Fibroblast of lung (primary cell): ENCODE results near the gene EMX2. TPM values are rescaled to one million over a fixed set of nuclear protein-coding genes. Genes with fewer than 3 reads are reported as not detected.
A peak's percentile ranks its signal among the peaks of the same experiment; 100 is the strongest.

ENCODE experiments used
- DNase-seq, 2 donors: peaks; one replicate each; pipeline versions ENCODE4 v3.0.0 to v3.0.0-alpha.2; 2010; ENCODE audit warnings: low read depth in 2 of 2
- H2AFZ ChIP-seq: 2 replicates; pipeline ENCODE4 v1.5.1; 2012; ENCODE audit warnings: low read length, control low read depth, inconsistent platforms
- H3K27ac ChIP-seq: 2 replicates; pipeline ENCODE4 v1.5.1; 2011; ENCODE audit warnings: low read length, control low read depth; ENCODE audit not compliant: insufficient read depth
- H3K27me3 ChIP-seq: 2 replicates; pipeline ENCODE4 v1.5.1; 2011; ENCODE audit warnings: mild to moderate bottlenecking, low read length; ENCODE audit not compliant: control insufficient read depth, insufficient read depth
- H3K36me3 ChIP-seq: 2 replicates; pipeline ENCODE4 v1.5.1; 2011; ENCODE audit warnings: low read length; ENCODE audit not compliant: control insufficient read depth, insufficient read depth
- H3K4me1 ChIP-seq: 2 replicates; pipeline ENCODE4 v1.5.1; 2011; ENCODE audit warnings: low read length; ENCODE audit not compliant: control insufficient read depth, insufficient read depth; ENCODE audit errors: extremely low read depth
- H3K4me2 ChIP-seq: 2 replicates; pipeline ENCODE4 v1.5.1; 2011; ENCODE audit warnings: low read length, control low read depth; ENCODE audit not compliant: insufficient read depth; ENCODE audit errors: extremely low read depth
- H3K4me3 ChIP-seq, 4 experiments: fragments of 200-600 bp in 1 of 4; sonication (generic) in 1 of 4; replicated peaks in 1 of 4; 2 replicates each; pipeline ENCODE4 v1.5.1; 2011 to 2016; ENCODE audit warnings: low read length in 4 of 4, low read depth in 3 of 4, mild to moderate bottlenecking in 3 of 4, control low read depth in 2 of 4, inconsistent platforms in 1 of 4, mixed read lengths in 1 of 4; ENCODE audit not compliant: insufficient read depth in 1 of 4; ENCODE audit errors: control extremely low read depth in 1 of 4
- H3K79me2 ChIP-seq: 2 replicates; pipeline ENCODE4 v1.5.1; 2012; ENCODE audit warnings: mild to moderate bottlenecking, low read length, inconsistent platforms; ENCODE audit not compliant: control insufficient read depth, insufficient read depth
- H3K9ac ChIP-seq: 2 replicates; pipeline ENCODE4 v1.5.1; 2011; ENCODE audit warnings: mild to moderate bottlenecking, low read length, control low read depth; ENCODE audit not compliant: insufficient read depth
- H3K9me3 ChIP-seq: 2 replicates; pipeline ENCODE4 v1.5.1; 2012; ENCODE audit warnings: low read depth, low read length; ENCODE audit not compliant: control insufficient read depth, insufficient read depth
- H4K20me1 ChIP-seq: 2 replicates; pipeline ENCODE4 v1.5.1; 2011; ENCODE audit warnings: low read length; ENCODE audit not compliant: control insufficient read depth, insufficient read depth; ENCODE audit errors: extremely low read depth
- EZH2 ChIP-seq: IDR thresholded peaks from 2 replicates; pipeline ENCODE4 v1.5.1; 2012; ENCODE audit warnings: low read length, control low read depth, mild to moderate bottlenecking; ENCODE audit errors: missing control alignments
- polyA plus RNA-seq, 2 donors: library from polyadenylated mRNA; depleted of rRNA in 1 of 2; stranded (reverse) in 1 of 2; unstranded in 1 of 2; fragments of >200 nt; gene quantifications; 2 replicates each; pipeline ENCODE4 v1.2.1, GENCODE V29; 2011 to 2012; ENCODE audit warnings: missing spikeins in 1 of 2
- total RNA-seq: library from RNA; depleted of rRNA; stranded (reverse); fragments of >200 nt; gene quantifications from 2 replicates; pipeline ENCODE4 v1.2.1, GENCODE V29; 2014
- TF ChIP-seq, protein P1 (sequence below), 2 donors: IDR thresholded peaks in 1 of 2; conservative IDR thresholded peaks in 1 of 2; 1 replicate in 1 of 2; 2 replicates in 1 of 2; pipeline ENCODE4 v1.5.1; 2011 to 2012; ENCODE audit warnings: low read length in 2 of 2, control low read depth in 1 of 2, inconsistent platforms in 1 of 2, low read depth in 1 of 2, mild to moderate bottlenecking in 1 of 2

Gene EMX2
- total and polyA plus RNA-seq, 2 donors (not counting 1 experiment from before 2014, with no cell fraction given) = not detected

DNA sequence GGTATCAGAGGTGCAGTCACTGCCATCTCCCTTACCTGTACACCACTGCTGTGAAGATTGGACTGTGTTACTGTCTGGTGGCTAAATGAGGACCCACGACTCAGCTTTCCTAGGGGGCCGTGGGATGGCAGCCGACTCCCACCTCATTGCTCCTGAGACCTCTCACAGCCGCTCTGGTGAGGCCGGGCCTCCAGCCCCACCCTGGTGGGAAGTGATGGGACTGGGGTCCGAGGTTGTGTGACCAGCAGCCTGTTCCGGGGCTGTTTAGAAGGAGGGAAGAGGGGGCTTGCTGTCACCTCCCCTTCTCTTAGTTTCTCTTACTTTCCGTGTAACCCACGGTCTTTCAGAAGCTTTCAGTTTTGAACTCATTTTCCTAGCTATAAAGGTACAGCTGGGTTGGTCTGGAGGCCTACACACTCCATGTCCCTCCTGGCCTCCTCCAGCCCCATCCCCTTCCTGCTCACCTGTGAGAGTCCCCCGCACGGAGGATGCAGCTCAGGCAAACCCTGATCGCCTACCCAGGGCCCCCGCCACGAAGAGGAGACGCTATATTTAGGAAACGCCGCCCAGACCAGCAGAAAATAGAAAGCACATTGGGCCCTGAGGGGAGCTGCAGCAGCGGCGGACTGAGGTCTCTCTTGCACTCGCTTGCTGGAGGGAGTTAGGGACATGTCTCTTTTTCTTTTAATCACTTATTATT, 4.6 kb downstream of the EMX2 start:
- no peak for DNase-seq
- Histone ChIP-seq H3K36me3 (no peaks in the 10 kb centered on the region), H3K27ac (no peak overlapping the region), H3K4me3 (no peak overlapping the region), H3K79me2 (no peaks in the 10 kb centered on the region), H3K27me3 (peaks cover 73% of the 10 kb centered on the region), H2AFZ (no peak overlapping the region), H3K4me1 (no peaks in the 10 kb centered on the region), H3K9me3 (no peaks in the 10 kb centered on the region), H4K20me1 (no peaks in the 10 kb centered on the region), H3K4me2 (no peak overlapping the region), H3K9ac (no peak overlapping the region)
- TF ChIP-seq, protein P1, sequence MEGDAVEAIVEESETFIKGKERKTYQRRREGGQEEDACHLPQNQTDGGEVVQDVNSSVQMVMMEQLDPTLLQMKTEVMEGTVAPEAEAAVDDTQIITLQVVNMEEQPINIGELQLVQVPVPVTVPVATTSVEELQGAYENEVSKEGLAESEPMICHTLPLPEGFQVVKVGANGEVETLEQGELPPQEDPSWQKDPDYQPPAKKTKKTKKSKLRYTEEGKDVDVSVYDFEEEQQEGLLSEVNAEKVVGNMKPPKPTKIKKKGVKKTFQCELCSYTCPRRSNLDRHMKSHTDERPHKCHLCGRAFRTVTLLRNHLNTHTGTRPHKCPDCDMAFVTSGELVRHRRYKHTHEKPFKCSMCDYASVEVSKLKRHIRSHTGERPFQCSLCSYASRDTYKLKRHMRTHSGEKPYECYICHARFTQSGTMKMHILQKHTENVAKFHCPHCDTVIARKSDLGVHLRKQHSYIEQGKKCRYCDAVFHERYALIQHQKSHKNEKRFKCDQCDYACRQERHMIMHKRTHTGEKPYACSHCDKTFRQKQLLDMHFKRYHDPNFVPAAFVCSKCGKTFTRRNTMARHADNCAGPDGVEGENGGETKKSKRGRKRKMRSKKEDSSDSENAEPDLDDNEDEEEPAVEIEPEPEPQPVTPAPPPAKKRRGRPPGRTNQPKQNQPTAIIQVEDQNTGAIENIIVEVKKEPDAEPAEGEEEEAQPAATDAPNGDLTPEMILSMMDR (conservative IDR thresholded peaks at IDR 0.05 in 1 of 2, IDR thresholded peaks at IDR 0.05 in 1 of 2; ENCODE audit: low read depth in 1 of 2, low read length in 2 of 2) = no peak
- TF ChIP-seq EZH2 = peak; percentile 69

DNA sequence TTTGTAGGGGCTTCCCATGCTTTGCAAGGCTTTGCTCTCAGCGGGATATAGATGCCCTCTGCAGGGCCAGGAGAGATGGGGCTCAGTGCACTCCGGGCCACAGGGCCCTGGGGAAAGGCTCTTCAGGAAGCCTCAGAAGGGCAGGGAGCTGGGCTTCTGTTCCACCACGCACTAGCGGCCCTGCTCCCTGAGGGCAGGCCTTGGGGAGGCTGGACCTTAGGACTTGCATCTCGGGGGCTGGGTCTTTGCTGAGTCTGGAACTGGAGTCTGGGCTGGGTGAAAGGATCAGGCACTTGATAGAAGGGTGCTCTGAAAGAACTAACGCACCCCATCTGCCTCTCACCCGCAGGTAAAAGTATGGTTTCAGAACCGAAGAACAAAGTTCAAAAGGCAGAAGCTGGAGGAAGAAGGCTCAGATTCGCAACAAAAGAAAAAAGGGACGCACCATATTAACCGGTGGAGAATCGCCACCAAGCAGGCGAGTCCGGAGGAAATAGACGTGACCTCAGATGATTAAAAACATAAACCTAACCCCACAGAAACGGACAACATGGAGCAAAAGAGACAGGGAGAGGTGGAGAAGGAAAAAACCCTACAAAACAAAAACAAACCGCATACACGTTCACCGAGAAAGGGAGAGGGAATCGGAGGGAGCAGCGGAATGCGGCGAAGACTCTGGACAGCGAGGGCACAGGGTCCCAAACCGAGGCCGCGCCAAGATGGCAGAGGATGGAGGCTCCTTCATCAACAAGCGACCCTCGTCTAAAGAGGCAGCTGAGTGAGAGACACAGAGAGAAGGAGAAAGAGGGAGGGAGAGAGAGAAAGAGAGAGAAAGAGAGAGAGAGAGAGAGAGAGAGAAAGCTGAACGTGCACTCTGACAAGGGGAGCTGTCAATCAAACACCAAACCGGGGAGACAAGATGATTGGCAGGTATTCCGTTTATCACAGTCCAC, 5.4 kb downstream of the EMX2 start:
- Histone ChIP-seq H3K4me3 (no peak overlapping the region), H3K9me3 (no peaks in the 10 kb centered on the region)

More for the DNA sequence above, 5.4 kb downstream of the EMX2 start:
- no peak overlapping the region for H3K27ac ChIP-seq
- no peak overlapping the region for H2AFZ ChIP-seq
- no peak overlapping the region for H3K9ac ChIP-seq
- no peaks in the 10 kb centered on the region for H3K79me2 ChIP-seq
- H3K27me3 ChIP-seq = peaks cover 75% of the 10 kb centered on the region
- no peaks in the 10 kb centered on the region for H3K4me1 ChIP-seq
- no peak overlapping the region for H3K4me2 ChIP-seq
- no peak for DNase-seq
- no peaks in the 10 kb centered on the region for H4K20me1 ChIP-seq
- H3K36me3 ChIP-seq = no peaks in the 10 kb centered on the region
- TF ChIP-seq, protein P1 (conservative IDR thresholded peaks at IDR 0.05 in 1 of 2, IDR thresholded peaks at IDR 0.05 in 1 of 2; ENCODE audit: low read depth in 1 of 2, low read length in 2 of 2) = no peak
- TF ChIP-seq EZH2 = peak; percentile 45
